ENCODE measurements around the gene TCTA.

The TCTA gene

DNA sequence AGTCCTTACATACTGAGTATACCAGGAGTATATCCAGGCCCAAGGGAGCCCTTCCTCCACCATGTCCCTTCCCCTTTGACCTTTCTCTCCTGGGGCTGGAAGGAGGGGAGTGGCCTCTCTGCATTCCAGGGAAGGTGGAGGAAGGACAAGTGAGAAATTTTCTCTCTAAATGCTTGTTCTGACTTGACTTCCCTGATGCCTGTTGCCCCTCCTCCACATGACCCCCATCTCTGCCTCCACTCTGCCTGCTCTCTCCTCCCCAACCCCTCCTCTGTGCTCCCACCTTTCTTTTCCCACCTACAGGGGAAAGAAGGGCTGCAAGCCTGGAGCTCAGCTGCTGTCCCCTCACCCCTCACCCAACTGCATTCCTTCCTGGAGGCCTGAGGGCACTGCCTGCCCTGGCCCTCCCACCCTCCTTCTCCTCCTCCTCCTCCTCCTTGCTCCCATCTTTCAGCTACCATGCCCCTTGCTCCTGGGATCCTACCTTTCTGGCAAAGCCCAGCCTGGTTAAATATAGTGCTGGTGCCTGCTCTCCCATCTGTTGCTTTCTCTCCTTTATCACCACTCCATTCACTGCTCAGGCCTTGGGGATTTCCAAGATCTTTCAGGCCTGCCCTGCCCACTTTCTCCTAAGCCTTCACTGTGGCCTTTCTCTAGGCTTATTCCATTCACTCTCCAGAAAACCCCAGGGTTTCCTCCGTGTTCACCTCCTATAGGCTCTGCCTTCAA is 49.4 kb downstream of the TCTA start:
- no peak for DNase-seq

DNA sequence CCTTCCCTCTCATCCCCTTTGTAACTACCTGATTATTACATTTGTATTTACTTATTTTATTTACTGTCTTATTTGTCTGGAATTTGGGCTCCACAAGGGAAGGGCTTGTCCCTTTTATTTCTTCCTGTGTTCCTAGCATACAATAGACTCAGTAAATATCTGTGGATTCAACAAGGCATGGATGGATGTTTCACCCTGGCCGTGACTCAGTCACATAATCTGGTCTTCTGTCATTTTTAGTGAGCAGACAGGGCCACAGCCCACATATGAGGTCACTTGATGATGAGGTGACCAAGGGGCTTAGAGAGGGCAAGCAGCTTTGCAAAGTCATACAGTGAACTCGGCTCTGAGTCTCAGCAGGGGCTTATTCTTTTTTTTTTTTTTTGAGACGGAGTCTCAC is 50.0 kb downstream of the TCTA start:
- no peak for DNase-seq

DNA sequence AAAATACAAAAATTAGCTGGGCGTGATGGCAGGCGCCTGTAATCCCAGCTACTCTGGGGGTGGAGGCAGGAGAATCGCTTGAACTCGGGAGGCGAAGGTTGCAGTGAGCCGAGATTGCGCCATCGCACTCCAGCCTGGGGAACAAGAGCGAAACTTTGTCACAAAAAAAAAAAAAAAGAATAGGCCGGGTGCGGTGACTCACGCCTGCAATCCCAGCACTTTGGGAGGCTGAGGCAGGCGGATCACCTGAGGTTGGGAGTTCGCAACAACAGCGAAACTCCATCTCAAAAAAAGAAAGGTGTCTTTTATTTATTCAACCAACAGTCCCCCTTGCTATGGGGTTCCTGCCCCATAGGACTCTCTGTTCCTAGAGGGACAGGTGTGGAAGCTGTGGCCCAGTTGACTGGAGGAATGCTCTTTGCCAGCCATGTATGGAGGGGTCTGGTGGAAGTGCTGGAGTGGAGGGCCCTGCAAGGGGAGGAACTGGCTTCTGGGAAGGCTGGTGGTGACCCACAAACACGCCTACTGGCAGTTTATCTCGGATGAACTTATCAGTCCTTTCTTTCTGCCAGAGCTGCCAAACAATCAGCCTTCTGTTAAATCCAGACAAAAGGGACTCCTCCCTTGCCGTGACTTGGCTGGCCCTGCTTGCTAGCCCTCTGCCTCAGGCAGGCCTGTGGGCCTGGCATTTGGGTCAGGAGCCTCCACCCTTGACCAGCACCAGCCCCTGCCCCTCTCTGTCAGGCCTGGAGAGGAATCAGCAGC is 53.2 kb downstream of the TCTA start:
- DNase-seq, result peak; percentile 40 to 60
